ENCODE measurements around the gene NOXA1. TPM values are rescaled to one million over a fixed set of nuclear protein-coding genes. Genes with fewer than 3 reads are reported as not detected.
"Not testable (repeated sequence)": the region's sequence is repeated elsewhere in the genome, so short reads cannot be mapped to it uniquely, and the experiment has no call there.

NOXA1 gene
- polyA plus RNA-seq, 1 donor (not counting 4 experiments of a cell fraction or from before 2014, with no cell fraction given) = 0.09 TPM

DNA sequence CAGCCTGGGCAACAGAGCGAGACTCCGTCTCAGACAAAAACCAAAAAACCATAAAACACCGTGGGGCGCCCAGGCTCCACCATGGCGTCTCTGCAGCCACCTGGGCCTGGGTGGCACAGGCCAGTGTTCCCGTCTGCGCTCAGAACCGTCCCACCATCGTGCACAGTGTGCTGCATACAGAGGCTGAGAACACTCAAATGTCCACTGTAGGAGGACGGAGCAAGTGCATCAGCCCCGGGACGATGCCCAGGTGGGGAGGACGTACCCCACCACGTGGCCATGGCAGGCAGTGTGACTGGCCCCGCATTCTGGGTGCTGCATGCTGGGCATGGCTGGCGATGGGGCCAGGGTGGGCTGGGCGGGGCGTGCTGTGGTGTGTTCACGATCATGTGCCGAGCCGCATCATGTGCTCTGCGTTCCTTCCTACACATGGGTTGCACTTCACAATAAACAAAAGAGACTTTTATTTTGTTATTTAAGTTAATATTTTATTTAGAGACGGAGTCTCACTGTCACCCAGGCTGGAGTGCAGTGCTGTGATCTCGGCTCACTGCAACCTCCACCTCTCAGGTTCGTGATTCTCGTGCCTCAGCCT is 38.0 kb upstream of the NOXA1 start:
- no peaks in the 10 kb centered on the region for H3K79me2 ChIP-seq (ENCODE audit: control insufficient read depth, insufficient read depth, low read length)
- H3K27ac ChIP-seq (ENCODE audit: control insufficient read depth, insufficient read depth, low read length) = no peak overlapping the region
- no peaks in the 10 kb centered on the region for H3K4me1 ChIP-seq (ENCODE audit: control insufficient read depth, extremely low read depth, insufficient read depth, low read length)
- H3K4me2 ChIP-seq (ENCODE audit: control insufficient read depth, extremely low read depth, insufficient read depth, low read depth, low read length) = no peak overlapping the region
- H2AFZ ChIP-seq (ENCODE audit: control insufficient read depth, low read length) = no peak overlapping the region
- H3K9me3 ChIP-seq (ENCODE audit: control insufficient read depth, low read depth, low read length) = no peaks in the 10 kb centered on the region
- no peaks in the 10 kb centered on the region for H3K36me3 ChIP-seq (ENCODE audit: control insufficient read depth in 2 of 2, extremely low read depth in 1 of 2, insufficient read depth in 2 of 2, low read length in 2 of 2)
- no peak for DNase-seq (ENCODE audit: low read depth, low spot score)
- H3K9me1 ChIP-seq (ENCODE audit: control insufficient read depth, extremely low read depth, insufficient read depth, low read length) = no peaks in the 10 kb centered on the region
- no peaks in the 10 kb centered on the region for H3K27me3 ChIP-seq (ENCODE audit: control insufficient read depth, extremely low read depth, insufficient read depth, low read length)
- H3K9ac ChIP-seq (ENCODE audit: control insufficient read depth, extremely low read depth, insufficient read depth, low read length) = no peak overlapping the region
- no peaks in the 10 kb centered on the region for H4K20me1 ChIP-seq (ENCODE audit: control insufficient read depth, extremely low read depth, insufficient read depth, low read length)
- dilution Hi-C loops (cut with MboI; ENCODE audit: extremely low pct_ligation_motif_present, low sequenced_read_pairs) = no loop called here
- FAIRE-seq = no peak
- TF ChIP-seq, protein P1, sequence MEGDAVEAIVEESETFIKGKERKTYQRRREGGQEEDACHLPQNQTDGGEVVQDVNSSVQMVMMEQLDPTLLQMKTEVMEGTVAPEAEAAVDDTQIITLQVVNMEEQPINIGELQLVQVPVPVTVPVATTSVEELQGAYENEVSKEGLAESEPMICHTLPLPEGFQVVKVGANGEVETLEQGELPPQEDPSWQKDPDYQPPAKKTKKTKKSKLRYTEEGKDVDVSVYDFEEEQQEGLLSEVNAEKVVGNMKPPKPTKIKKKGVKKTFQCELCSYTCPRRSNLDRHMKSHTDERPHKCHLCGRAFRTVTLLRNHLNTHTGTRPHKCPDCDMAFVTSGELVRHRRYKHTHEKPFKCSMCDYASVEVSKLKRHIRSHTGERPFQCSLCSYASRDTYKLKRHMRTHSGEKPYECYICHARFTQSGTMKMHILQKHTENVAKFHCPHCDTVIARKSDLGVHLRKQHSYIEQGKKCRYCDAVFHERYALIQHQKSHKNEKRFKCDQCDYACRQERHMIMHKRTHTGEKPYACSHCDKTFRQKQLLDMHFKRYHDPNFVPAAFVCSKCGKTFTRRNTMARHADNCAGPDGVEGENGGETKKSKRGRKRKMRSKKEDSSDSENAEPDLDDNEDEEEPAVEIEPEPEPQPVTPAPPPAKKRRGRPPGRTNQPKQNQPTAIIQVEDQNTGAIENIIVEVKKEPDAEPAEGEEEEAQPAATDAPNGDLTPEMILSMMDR (optimal IDR thresholded peaks at IDR 0.05 in 1 of 3, IDR thresholded peaks at IDR 0.05 in 1 of 3, conservative IDR thresholded peaks at IDR 0.05 in 1 of 3; ENCODE audit: extremely low read depth in 1 of 3, insufficient read depth in 2 of 3, low read length in 3 of 3) = no peak
- TF ChIP-seq EZH2 (IDR thresholded peaks at IDR 0.05; ENCODE audit: low read length) = no peak
- no peak overlapping the region for H3K4me3 ChIP-seq (ENCODE audit: control insufficient read depth in 2 of 3, extremely low read depth in 1 of 3, insufficient read depth in 2 of 3, low read depth in 1 of 3, low read length in 3 of 3)

DNA sequence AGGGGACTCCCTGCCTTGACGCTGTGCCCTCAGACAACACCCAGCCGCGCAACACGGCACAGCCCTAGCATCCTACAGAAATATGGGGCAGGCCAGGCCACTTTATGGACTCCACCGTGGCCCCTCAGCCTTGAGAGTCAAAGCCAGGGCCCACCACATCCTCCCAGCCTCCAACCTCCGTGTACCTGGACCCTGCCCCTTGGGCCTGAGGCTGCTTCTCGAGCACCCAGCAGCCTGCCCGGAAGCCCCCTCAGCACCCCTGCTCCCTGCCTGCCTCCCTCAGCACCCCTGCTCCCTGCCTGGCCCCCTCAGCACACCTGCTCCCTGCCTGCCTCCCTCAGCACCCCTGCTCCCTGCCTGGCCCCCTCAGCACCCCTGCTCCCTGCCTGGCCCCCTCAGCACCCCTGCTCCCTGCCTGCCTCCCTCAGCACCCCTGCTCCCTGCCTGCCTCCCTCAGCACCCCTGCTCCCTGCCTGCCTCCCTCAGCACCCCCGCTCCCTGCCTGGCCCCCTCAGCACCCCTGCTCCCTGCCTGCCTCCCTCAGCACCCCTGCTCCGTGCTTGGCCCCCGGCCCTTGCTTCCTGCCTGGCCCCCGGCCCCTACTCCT is 36.6 kb upstream of the NOXA1 start:
- H4K20me1 ChIP-seq (ENCODE audit: control insufficient read depth, extremely low read depth, insufficient read depth, low read length); H3K9me1 ChIP-seq (ENCODE audit: control insufficient read depth, extremely low read depth, insufficient read depth, low read length); H3K27me3 ChIP-seq (ENCODE audit: control insufficient read depth, extremely low read depth, insufficient read depth, low read length); H3K4me3 ChIP-seq (ENCODE audit: control insufficient read depth in 2 of 3, extremely low read depth in 1 of 3, insufficient read depth in 2 of 3, low read depth in 1 of 3, low read length in 3 of 3); H3K36me3 ChIP-seq (ENCODE audit: control insufficient read depth in 2 of 2, extremely low read depth in 1 of 2, insufficient read depth in 2 of 2, low read length in 2 of 2); H3K4me1 ChIP-seq (ENCODE audit: control insufficient read depth, extremely low read depth, insufficient read depth, low read length); FAIRE-seq; dilution Hi-C loops (cut with MboI; ENCODE audit: extremely low pct_ligation_motif_present, low sequenced_read_pairs); DNase-seq (ENCODE audit: low read depth, low spot score); H3K9me3 ChIP-seq (ENCODE audit: control insufficient read depth, low read depth, low read length); H3K9ac ChIP-seq (ENCODE audit: control insufficient read depth, extremely low read depth, insufficient read depth, low read length); H3K79me2 ChIP-seq (ENCODE audit: control insufficient read depth, insufficient read depth, low read length); H2AFZ ChIP-seq (ENCODE audit: control insufficient read depth, low read length); H3K27ac ChIP-seq (ENCODE audit: control insufficient read depth, insufficient read depth, low read length); H3K4me2 ChIP-seq (ENCODE audit: control insufficient read depth, extremely low read depth, insufficient read depth, low read depth, low read length): not testable (repeated sequence)

Measured in keratinocyte (primary cell).